H9 (cell line): ENCODE measurements around the gene CELF6. TPM values are rescaled to one million over a fixed set of nuclear protein-coding genes. Genes with fewer than 3 reads are reported as not detected.

ENCODE experiments used
- DNase-seq: peaks from one replicate; pipeline ENCODE4 v3.0.0-alpha.2; 2017
- H2AFZ ChIP-seq: one replicate; pipeline ENCODE4 v1.6.1; 2013; ENCODE audit warnings: mild to moderate bottlenecking, low read length, control low read depth, moderate library complexity
- H2AK5ac ChIP-seq: 2 replicates; pipeline ENCODE4 v1.6.1; 2013; ENCODE audit warnings: low read length, control low read depth, mixed read lengths; ENCODE audit not compliant: insufficient read length
- H2BK120ac ChIP-seq: one replicate; pipeline ENCODE4 v1.6.1; 2013; ENCODE audit warnings: low read depth, mild to moderate bottlenecking, low read length, control low read depth, inconsistent platforms; ENCODE audit not compliant: poor library complexity, severe bottlenecking
- H2BK12ac ChIP-seq: 2 replicates; pipeline ENCODE4 v1.6.1; 2013; ENCODE audit warnings: low read length, control low read depth, mixed read lengths, low read depth; ENCODE audit not compliant: insufficient read length
- H2BK15ac ChIP-seq: 2 replicates; pipeline ENCODE4 v1.6.1; 2013; ENCODE audit warnings: low read depth, low read length, control low read depth
- H2BK20ac ChIP-seq: one replicate; pipeline ENCODE4 v1.6.1; 2013; ENCODE audit warnings: low read depth, mild to moderate bottlenecking, low read length, control low read depth, inconsistent platforms; ENCODE audit not compliant: poor library complexity, severe bottlenecking
- H2BK5ac ChIP-seq: 2 replicates; pipeline ENCODE4 v1.6.1; 2013; ENCODE audit warnings: low read length, control low read depth, mixed read lengths; ENCODE audit not compliant: insufficient read length
- H3K14ac ChIP-seq: 2 replicates; pipeline ENCODE4 v1.6.1; 2013; ENCODE audit warnings: low read length, control low read depth; ENCODE audit not compliant: insufficient read depth
- H3K18ac ChIP-seq: 2 replicates; pipeline ENCODE4 v1.6.1; 2013; ENCODE audit warnings: low read depth, mild to moderate bottlenecking, mixed read lengths, low read length, control low read depth; ENCODE audit not compliant: insufficient read length
- H3K23ac ChIP-seq: 2 replicates; pipeline ENCODE4 v1.6.1; 2013; ENCODE audit warnings: low read length, control low read depth, mixed read lengths, low read depth; ENCODE audit not compliant: insufficient read length
- H3K23me2 ChIP-seq: 2 replicates; pipeline ENCODE4 v1.6.1; 2013; ENCODE audit warnings: low read depth, mild to moderate bottlenecking, mixed read lengths, low read length, control low read depth; ENCODE audit not compliant: insufficient read length, poor library complexity, severe bottlenecking
- H3K27ac ChIP-seq: 2 replicates; pipeline ENCODE4 v1.5.1; 2013; ENCODE audit warnings: low read length, control low read depth, mixed read lengths, low read depth; ENCODE audit not compliant: insufficient read length
- H3K27me3 ChIP-seq: 2 replicates; pipeline ENCODE4 v1.6.1; 2013; ENCODE audit warnings: low read length, control low read depth, inconsistent platforms; ENCODE audit not compliant: insufficient read depth
- H3K4ac ChIP-seq: 2 replicates; pipeline ENCODE4 v1.6.1; 2013; ENCODE audit warnings: low read depth, mild to moderate bottlenecking, control low read depth, inconsistent platforms, low read length, moderate library complexity
- H3K4me1 ChIP-seq: 2 replicates; pipeline ENCODE4 v1.6.1; 2013; ENCODE audit warnings: low read length, control low read depth, inconsistent platforms; ENCODE audit not compliant: insufficient read depth
- H3K4me2 ChIP-seq: 2 replicates; pipeline ENCODE4 v1.6.1; 2013; ENCODE audit warnings: low read length, control low read depth, mixed read lengths; ENCODE audit not compliant: insufficient read length, insufficient read depth
- H3K56ac ChIP-seq: 2 replicates; pipeline ENCODE4 v1.6.1; 2013; ENCODE audit warnings: low read depth, mild to moderate bottlenecking, mixed read lengths, low read length, control low read depth; ENCODE audit not compliant: insufficient read length
- H3K79me1 ChIP-seq: 2 replicates; pipeline ENCODE4 v1.6.1; 2013; ENCODE audit warnings: low read depth, mild to moderate bottlenecking, moderate library complexity, low read length, control low read depth, inconsistent platforms; ENCODE audit not compliant: insufficient read depth, poor library complexity, severe bottlenecking
- H3K79me2 ChIP-seq: 2 replicates; pipeline ENCODE4 v1.6.1; 2013; ENCODE audit warnings: low read length, control low read depth, inconsistent platforms; ENCODE audit not compliant: insufficient read depth
- H3K9ac ChIP-seq: 2 replicates; pipeline ENCODE4 v1.6.1; 2013; ENCODE audit warnings: low read length, control low read depth, mixed read lengths; ENCODE audit not compliant: insufficient read length; ENCODE audit errors: extremely low read depth
- H3K9me3 ChIP-seq: one replicate; pipeline ENCODE4 v1.6.1; 2013; ENCODE audit warnings: low read depth, low read length, inconsistent platforms; ENCODE audit not compliant: control insufficient read depth
- H3T11ph ChIP-seq: one replicate; pipeline ENCODE4 v1.6.1; 2013; ENCODE audit warnings: mild to moderate bottlenecking, low read length, control low read depth, inconsistent platforms
- H4K20me1 ChIP-seq: one replicate; pipeline ENCODE4 v1.6.1; 2013; ENCODE audit not compliant: control insufficient read depth, insufficient read length, insufficient read depth
- H4K5ac ChIP-seq: 2 replicates; pipeline ENCODE4 v1.6.1; 2013; ENCODE audit warnings: low read depth, mild to moderate bottlenecking, mixed read lengths, low read length, control low read depth; ENCODE audit not compliant: insufficient read length
- H4K8ac ChIP-seq: replicated peaks from 2 replicates; pipeline ENCODE4 v1.6.1; 2013; ENCODE audit warnings: low read length, control low read depth, mixed read lengths, low read depth; ENCODE audit not compliant: insufficient read length
- H4K91ac ChIP-seq: 2 replicates; pipeline ENCODE4 v1.6.1; 2013; ENCODE audit warnings: low read depth, mild to moderate bottlenecking, moderate library complexity, mixed read lengths, low read length, control low read depth; ENCODE audit not compliant: insufficient read length
- H3K27ac Mint-ChIP-seq, 3 experiments: 2 replicates in 2 of 3; 3 replicates in 1 of 3; pipeline ENCODE4 v1.8.0; 2020 to 2021; ENCODE audit warnings: mixed read lengths in 3 of 3, mild to moderate bottlenecking in 1 of 3, moderate library complexity in 1 of 3
- H3K27me3 Mint-ChIP-seq: 2 replicates; pipeline ENCODE4 v1.8.0; 2021; ENCODE audit warnings: low read depth, mild to moderate bottlenecking, moderate library complexity, mixed read lengths
- H3K36me3 Mint-ChIP-seq, 3 experiments: 2 replicates in 2 of 3; 3 replicates in 1 of 3; pipeline ENCODE4 v1.8.0; 2020 to 2021; ENCODE audit warnings: low read depth in 3 of 3, mixed read lengths in 3 of 3; ENCODE audit not compliant: insufficient read depth in 1 of 3
- H3K4me1 Mint-ChIP-seq, 2 experiments: 2 replicates each; pipeline ENCODE4 v1.8.0; 2020; ENCODE audit warnings: mixed read lengths in 2 of 2
- H3K4me3 Mint-ChIP-seq, 2 experiments: 2 replicates in 1 of 2; 3 replicates in 1 of 2; pipeline ENCODE4 v1.8.0; 2020 to 2021; ENCODE audit warnings: mild to moderate bottlenecking in 2 of 2, mixed read lengths in 2 of 2, moderate library complexity in 1 of 2
- H3K9me3 Mint-ChIP-seq, 2 experiments: 2 replicates in 1 of 2; 3 replicates in 1 of 2; pipeline ENCODE4 v1.8.0; 2020; ENCODE audit warnings: mild to moderate bottlenecking in 2 of 2, mixed read lengths in 2 of 2, moderate library complexity in 1 of 2
- WGBS: extraction: QIAGEN DNeasy Blood & Tissue Kit; methylation state at CpG from one replicate; pipeline ENCODE4 v1.1.7; 2013; ENCODE audit warnings: missing lambda C conversion rate, low lambda C conversion rate, mixed read lengths; ENCODE audit not compliant: insufficient read length; ENCODE audit errors: extremely low coverage; 5-methylcytosine and 5-hydroxymethylcytosine counted together
- total RNA-seq: library from RNA; stranded (reverse); gene quantifications from 2 replicates; pipeline ENCODE4 v1.2.1, GENCODE V29; 2021
- TF ChIP-seq, protein P1 (sequence below): fragments of 200-600 bp; sonication (generic); conservative IDR thresholded peaks from 3 replicates; pipeline ENCODE4 v1.8.0; 2021; ENCODE audit warnings: antibody characterized with exemption, mild to moderate bottlenecking

CELF6 gene
- total RNA-seq, 1 experiment from 2014 or later = 0.13 TPM

DNA sequence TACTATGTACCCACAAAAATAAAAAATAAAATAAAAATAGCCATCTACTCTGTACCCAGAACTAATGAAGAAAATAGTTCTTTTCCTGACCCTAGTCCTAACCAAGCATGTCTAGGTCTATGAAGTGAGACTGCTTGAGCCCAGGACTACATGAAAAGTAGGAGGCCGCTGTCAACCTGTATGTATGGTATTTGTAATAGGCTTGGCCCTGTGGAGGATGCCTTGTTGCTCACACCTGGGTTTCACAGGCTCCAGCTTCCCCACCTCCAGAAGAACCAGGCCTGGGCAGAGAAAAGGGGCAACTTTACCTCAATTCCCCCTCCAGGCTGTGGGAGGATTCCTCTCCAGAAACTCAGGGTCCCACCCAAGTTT lies 82.1 kb downstream of the CELF6 start:
- Histone ChIP-seq H3K14ac (no peak overlapping the region), H4K8ac (no peak overlapping the region), H3K79me1 (no peaks in the 10 kb centered on the region), H3K56ac (no peak overlapping the region), H3K4me2 (no peak overlapping the region), H3K23me2 (no peaks in the 10 kb centered on the region), H2BK5ac (no peak overlapping the region), H2BK15ac (no peak overlapping the region), H4K5ac (no peak overlapping the region), H3T11ph (no peak overlapping the region), H3K4me1 (peaks cover 8% of the 10 kb centered on the region; the same call in 1 of the 2 replicates), H2BK12ac (no peak overlapping the region), H3K4ac (no peak overlapping the region), H2BK20ac (no peak overlapping the region), H2AK5ac (no peak overlapping the region), H3K23ac (no peak overlapping the region), H2AFZ (no peak overlapping the region), H3K9ac (no peak overlapping the region), H3K27ac (no peak overlapping the region), H3K27me3 (no peaks in the 10 kb centered on the region; the same call in 1 of the 2 replicates), H4K20me1 (no peaks in the 10 kb centered on the region), H3K9me3 (no peaks in the 10 kb centered on the region), H2BK120ac (no peak overlapping the region), H4K91ac (no peak overlapping the region), H3K79me2 (no peaks in the 10 kb centered on the region), H3K18ac (no peak overlapping the region)
- H3K36me3 Mint-ChIP-seq = peaks cover 21 to 32% (median 28%) of the 10 kb centered on the region in 3 experiments; a peak in 6 of 7 replicates
- DNase-seq = no peak
- no peak overlapping the region for H3K27ac Mint-ChIP-seq
- no peak overlapping the region for H3K4me3 Mint-ChIP-seq
- WGBS = no CpG with 5 or more reads among the region's 1 CpG
- no peaks in the 10 kb centered on the region; a peak in 1 of 5 replicates for H3K9me3 Mint-ChIP-seq
- H3K4me1 Mint-ChIP-seq = peaks cover 14 to 20% of the 10 kb centered on the region in 2 experiments
- TF ChIP-seq, protein P1, sequence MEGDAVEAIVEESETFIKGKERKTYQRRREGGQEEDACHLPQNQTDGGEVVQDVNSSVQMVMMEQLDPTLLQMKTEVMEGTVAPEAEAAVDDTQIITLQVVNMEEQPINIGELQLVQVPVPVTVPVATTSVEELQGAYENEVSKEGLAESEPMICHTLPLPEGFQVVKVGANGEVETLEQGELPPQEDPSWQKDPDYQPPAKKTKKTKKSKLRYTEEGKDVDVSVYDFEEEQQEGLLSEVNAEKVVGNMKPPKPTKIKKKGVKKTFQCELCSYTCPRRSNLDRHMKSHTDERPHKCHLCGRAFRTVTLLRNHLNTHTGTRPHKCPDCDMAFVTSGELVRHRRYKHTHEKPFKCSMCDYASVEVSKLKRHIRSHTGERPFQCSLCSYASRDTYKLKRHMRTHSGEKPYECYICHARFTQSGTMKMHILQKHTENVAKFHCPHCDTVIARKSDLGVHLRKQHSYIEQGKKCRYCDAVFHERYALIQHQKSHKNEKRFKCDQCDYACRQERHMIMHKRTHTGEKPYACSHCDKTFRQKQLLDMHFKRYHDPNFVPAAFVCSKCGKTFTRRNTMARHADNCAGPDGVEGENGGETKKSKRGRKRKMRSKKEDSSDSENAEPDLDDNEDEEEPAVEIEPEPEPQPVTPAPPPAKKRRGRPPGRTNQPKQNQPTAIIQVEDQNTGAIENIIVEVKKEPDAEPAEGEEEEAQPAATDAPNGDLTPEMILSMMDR = no peak
- peaks cover 99% of the 10 kb centered on the region for H3K27me3 Mint-ChIP-seq
